Measurements from ENCODE around the gene NUBP2. TPM values are rescaled to one million over a fixed set of nuclear protein-coding genes. Genes with fewer than 3 reads are reported as not detected.

Gene NUBP2
- total RNA-seq, 1 donor from 2014 or later, result 73.8 TPM

DNA sequence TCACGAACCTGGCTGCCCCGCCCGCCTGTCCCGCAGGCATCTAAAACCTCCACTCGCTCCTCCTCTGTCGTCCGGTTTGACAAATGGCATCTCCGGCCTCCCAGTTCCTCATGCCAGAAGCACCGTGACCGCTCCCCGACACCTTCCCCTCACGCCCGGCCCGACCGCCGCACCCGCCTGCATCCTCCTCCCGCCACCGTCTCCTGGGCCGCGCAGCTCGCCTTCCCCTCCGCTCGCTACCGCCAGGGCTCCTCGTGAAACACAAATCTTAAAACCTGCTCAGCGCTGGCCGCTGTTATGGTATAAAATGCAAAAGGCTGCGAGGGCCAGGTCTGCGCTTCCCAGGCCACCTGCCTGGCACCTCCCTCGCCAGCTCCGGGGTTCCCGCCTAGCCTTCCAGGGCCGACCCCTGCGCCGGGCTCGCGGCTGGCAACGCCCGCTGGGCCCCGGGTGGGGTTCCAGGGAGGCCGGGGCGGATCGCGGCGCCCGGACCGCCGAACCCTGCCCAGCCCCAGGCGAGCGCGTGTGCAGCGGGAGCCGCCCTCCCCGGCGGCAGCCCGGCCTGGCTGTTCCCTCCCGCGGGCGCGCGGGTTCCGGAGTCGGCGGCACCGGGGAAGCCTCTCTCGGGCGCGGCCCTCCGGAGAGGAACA, 877 bp upstream of the NUBP2 start:
- TF ChIP-seq, protein P1, sequence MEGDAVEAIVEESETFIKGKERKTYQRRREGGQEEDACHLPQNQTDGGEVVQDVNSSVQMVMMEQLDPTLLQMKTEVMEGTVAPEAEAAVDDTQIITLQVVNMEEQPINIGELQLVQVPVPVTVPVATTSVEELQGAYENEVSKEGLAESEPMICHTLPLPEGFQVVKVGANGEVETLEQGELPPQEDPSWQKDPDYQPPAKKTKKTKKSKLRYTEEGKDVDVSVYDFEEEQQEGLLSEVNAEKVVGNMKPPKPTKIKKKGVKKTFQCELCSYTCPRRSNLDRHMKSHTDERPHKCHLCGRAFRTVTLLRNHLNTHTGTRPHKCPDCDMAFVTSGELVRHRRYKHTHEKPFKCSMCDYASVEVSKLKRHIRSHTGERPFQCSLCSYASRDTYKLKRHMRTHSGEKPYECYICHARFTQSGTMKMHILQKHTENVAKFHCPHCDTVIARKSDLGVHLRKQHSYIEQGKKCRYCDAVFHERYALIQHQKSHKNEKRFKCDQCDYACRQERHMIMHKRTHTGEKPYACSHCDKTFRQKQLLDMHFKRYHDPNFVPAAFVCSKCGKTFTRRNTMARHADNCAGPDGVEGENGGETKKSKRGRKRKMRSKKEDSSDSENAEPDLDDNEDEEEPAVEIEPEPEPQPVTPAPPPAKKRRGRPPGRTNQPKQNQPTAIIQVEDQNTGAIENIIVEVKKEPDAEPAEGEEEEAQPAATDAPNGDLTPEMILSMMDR (conservative IDR thresholded peaks at IDR 0.05), result peak; percentile 43
- peaks cover 22% of the 10 kb centered on the region for H3K4me1 Mint-ChIP-seq
- peak overlapping the region; percentile 67 for H3K27ac Mint-ChIP-seq (ENCODE audit: unreplicated experiment)
- no peak for DNase-seq (ENCODE audit: low read depth, low spot score)
- no peaks in the 10 kb centered on the region for H3K9me3 Mint-ChIP-seq
- H3K36me3 Mint-ChIP-seq (ENCODE audit: low read depth), result peaks cover 5% of the 10 kb centered on the region
- H3K27me3 Mint-ChIP-seq (ENCODE audit: low read depth), result peaks cover 4% of the 10 kb centered on the region
- peak overlapping the region; percentile 88 for H3K4me3 Mint-ChIP-seq

DNA sequence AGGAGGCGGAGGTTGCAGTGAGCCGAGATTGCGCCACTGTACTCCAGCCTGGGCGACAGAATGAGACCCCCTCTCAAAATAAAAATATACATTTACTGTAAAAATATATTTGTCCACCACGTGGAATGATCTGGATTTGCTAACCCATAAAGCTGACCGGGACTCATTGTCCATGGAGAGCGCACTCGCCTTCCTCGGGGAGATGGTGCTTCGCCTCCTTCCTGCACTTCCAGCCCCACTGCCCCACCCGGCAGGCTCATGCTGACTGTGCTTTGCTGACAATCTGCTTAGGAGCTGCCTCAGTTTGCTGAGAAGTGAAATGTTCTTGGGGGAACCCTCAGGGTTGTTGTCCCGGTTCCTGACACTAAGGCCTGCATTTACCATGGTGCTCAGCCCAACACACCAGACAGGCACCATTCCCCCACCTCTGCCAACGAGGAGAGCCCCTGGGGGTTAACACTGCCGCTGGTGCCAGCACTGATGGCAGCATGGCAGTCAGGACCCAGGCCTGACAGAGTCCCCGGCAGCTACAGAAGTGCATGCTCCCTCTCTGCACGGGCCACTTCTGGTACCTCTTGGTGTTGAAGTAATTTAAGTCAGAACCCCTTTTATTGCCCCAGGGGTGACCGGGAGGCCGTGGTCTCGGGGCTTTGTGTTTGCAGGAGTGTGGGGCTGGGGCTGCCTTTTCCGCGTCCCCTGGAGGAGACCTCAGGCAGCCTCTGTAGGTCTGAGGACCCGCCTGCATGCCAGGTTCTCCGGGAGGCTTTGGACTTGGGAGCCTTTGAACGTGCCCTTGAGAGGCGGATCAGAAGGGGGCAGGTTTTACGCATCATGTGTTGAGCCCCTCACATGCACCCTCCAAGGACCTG, 2.5 kb downstream of the NUBP2 start:
- DNase-seq (ENCODE audit: low read depth, low spot score), result no peak
- TF ChIP-seq, protein P1 (conservative IDR thresholded peaks at IDR 0.05), result no peak

DNA sequence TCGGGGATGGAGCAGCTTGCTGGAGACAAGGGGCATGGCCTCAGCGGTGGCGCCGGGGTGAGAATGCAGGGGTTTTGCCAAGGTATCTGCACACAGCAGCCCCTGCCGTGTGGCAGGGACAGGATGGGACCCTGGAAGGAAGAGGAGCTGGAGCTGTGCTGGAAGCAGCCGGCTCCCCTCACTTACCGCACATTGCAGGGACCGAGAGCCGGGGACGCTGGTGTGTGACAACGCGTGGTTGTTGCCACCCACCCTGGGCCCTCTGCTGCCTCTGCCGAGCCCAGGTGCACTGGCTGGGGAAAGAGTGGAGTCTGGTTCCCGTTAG, 3.0 kb downstream of the NUBP2 start:
- TF ChIP-seq, protein P1 (conservative IDR thresholded peaks at IDR 0.05), result no peak
- H3K4me1 Mint-ChIP-seq, result peaks cover 22% of the 10 kb centered on the region
- no peak for DNase-seq (ENCODE audit: low read depth, low spot score)
- peaks cover 5% of the 10 kb centered on the region for H3K36me3 Mint-ChIP-seq (ENCODE audit: low read depth)
- H3K27ac Mint-ChIP-seq (ENCODE audit: unreplicated experiment), result no peak overlapping the region
- peaks cover 4% of the 10 kb centered on the region for H3K27me3 Mint-ChIP-seq (ENCODE audit: low read depth)
- H3K9me3 Mint-ChIP-seq, result no peaks in the 10 kb centered on the region
- H3K4me3 Mint-ChIP-seq, result peak overlapping the region; percentile 34

More for the DNA sequence above, 2.5 kb downstream of the NUBP2 start:
- Mint-ChIP-seq H3K27me3 (ENCODE audit: low read depth) (peaks cover 4% of the 10 kb centered on the region), H3K36me3 (ENCODE audit: low read depth) (peaks cover 5% of the 10 kb centered on the region), H3K27ac (ENCODE audit: unreplicated experiment) (no peak overlapping the region), H3K4me3 (peak overlapping the region; percentile 87), H3K4me1 (peaks cover 22% of the 10 kb centered on the region), H3K9me3 (no peaks in the 10 kb centered on the region)

DNA sequence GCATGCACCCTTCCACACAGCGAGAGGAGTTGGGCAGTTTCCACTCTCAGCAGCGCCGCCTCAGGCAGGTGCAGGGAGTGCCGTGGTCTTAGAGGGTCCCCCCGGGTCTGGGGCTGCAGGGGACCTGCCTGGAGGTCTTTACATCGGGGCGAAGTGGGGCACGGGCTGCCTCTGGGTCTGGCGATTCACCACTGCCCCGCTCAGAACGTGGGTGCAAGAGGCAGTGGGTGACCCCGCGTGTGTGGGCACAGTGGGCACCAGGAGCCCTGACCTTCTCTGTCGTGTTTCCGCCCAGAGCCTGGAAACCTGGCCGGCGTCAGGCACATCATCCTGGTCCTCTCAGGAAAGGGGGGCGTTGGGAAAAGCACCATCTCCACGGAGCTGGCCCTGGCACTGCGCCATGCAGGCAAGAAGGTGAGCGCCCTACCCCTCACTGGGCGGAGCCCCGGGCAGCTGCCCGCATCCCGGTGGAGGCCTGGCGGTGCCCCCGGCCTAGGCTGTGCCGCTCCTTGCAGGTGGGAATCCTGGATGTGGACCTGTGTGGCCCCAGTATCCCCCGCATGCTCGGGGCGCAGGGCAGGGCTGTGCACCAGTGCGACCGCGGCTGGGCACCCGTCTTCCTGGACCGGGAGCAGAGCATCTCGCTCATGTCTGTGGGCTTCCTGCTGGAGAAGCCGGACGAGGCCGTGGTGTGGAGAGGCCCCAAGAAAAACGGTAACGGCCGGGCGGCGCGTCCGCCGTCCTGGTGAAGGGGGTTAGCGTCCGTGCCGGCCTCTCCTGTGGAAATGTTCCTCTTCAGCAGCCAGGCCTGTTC, 3.7 kb downstream of the NUBP2 start:
- Mint-ChIP-seq H3K4me3 (no peak overlapping the region), H3K36me3 (ENCODE audit: low read depth) (peaks cover 5% of the 10 kb centered on the region)
- TF ChIP-seq, protein P1 (conservative IDR thresholded peaks at IDR 0.05), result no peak

DNA sequence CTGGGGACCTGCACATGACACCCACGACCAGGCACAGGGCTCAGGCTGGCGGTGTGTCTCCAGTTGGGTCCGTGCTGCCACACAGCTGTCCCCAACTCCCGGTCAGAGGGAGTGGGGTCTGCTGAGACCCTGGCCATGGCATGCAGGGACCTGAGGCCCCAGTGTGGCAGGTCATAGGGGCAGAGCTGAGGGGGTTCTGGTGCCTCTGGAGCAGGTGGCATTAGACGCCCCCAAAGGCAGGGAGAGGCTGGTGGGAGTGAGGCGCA, 4.2 kb downstream of the NUBP2 start:
- Mint-ChIP-seq H3K4me1 (peaks cover 13% of the 10 kb centered on the region), H3K27ac (ENCODE audit: unreplicated experiment) (no peak overlapping the region), H3K36me3 (ENCODE audit: low read depth) (peaks cover 5% of the 10 kb centered on the region), H3K9me3 (no peaks in the 10 kb centered on the region), H3K4me3 (no peak overlapping the region), H3K27me3 (ENCODE audit: low read depth) (peaks cover 4% of the 10 kb centered on the region)
- TF ChIP-seq, protein P1 (conservative IDR thresholded peaks at IDR 0.05), result no peak
- DNase-seq (ENCODE audit: low read depth, low spot score), result no peak

More for the DNA sequence above, 3.7 kb downstream of the NUBP2 start:
- no peak for DNase-seq (ENCODE audit: low read depth, low spot score)
- Mint-ChIP-seq H3K9me3 (no peaks in the 10 kb centered on the region), H3K27me3 (ENCODE audit: low read depth) (peaks cover 4% of the 10 kb centered on the region), H3K27ac (ENCODE audit: unreplicated experiment) (no peak overlapping the region), H3K4me1 (peaks cover 18% of the 10 kb centered on the region)

All from neural crest cell (in vitro differentiated cells).